Mucosa of rectum (tissue), 2 donors: Measurements from ENCODE around the gene TMEM52.
A peak's percentile ranks its signal among the peaks of the same experiment; 100 is the strongest.

Source experiments
- H3K27ac ChIP-seq, 2 donors: one replicate each; pipeline ENCODE4 v1.7.0; 2013; ENCODE audit warnings: inconsistent platforms in 2 of 2, low read depth in 2 of 2, low read length in 2 of 2
- H3K27me3 ChIP-seq, 2 donors: one replicate each; pipeline ENCODE4 v1.7.0; 2013; ENCODE audit warnings: low read length in 2 of 2; ENCODE audit not compliant: control insufficient read depth in 2 of 2, insufficient read depth in 2 of 2
- H3K36me3 ChIP-seq, 2 donors: one replicate each; pipeline ENCODE4 v1.7.0; 2013; ENCODE audit warnings: low read length in 2 of 2; ENCODE audit not compliant: control insufficient read depth in 2 of 2, insufficient read depth in 2 of 2
- H3K4me1 ChIP-seq, 2 donors: one replicate each; pipeline ENCODE4 v1.7.0; 2013; ENCODE audit warnings: low read length in 2 of 2, mild to moderate bottlenecking in 1 of 2; ENCODE audit not compliant: control insufficient read depth in 2 of 2, insufficient read depth in 2 of 2
- H3K4me3 ChIP-seq, 2 donors: one replicate each; pipeline ENCODE4 v1.7.0; 2013; ENCODE audit warnings: low read length in 2 of 2
- H3K9ac ChIP-seq, 2 donors: one replicate each; pipeline ENCODE4 v1.7.0; 2013; ENCODE audit warnings: low read length in 2 of 2, low read depth in 1 of 2, mild to moderate bottlenecking in 1 of 2
- H3K9me3 ChIP-seq, 2 donors: one replicate each; pipeline ENCODE4 v1.7.0; 2013; ENCODE audit warnings: low read length in 2 of 2; ENCODE audit not compliant: control insufficient read depth in 2 of 2
- donor health status: healthy.
- donor health status: Normal muscosa, but diverticular disease.

TMEM52 gene

GRCh38 chr1:1947493-1947892 lies 28.4 kb upstream of the TMEM52 start:
- Histone ChIP-seq H3K27ac (no peak overlapping the region), H3K9ac (no peak overlapping the region), H3K27me3 (no peaks in the 10 kb centered on the region), H3K4me1 (peaks cover 6 to 16% of the 10 kb centered on the region in 2 donors), H3K4me3 (no peak overlapping the region), H3K9me3 (no peaks in the 10 kb centered on the region), H3K36me3 (no peaks in the 10 kb centered on the region)

- Histone ChIP-seq H3K4me1 (peaks cover 6 to 18% of the 10 kb centered on the region in 2 donors), H3K36me3 (no peaks in the 10 kb centered on the region), H3K4me3 (no peak overlapping the region), H3K27ac (no peak overlapping the region), H3K9ac (no peak overlapping the region), H3K27me3 (peaks cover 0 to 5% of the 10 kb centered on the region in 2 donors), H3K9me3 (no peaks in the 10 kb centered on the region)
These were observed 27.5 kb upstream of the TMEM52 start for GRCh38 chr1:1946540-1946939.

GRCh38 chr1:1945782-1946393 lies 26.8 kb upstream of the TMEM52 start:
- Histone ChIP-seq H3K36me3 (no peaks in the 10 kb centered on the region), H3K4me3 (no peak overlapping the region), H3K27me3 (peaks cover 0 to 5% of the 10 kb centered on the region in 2 donors), H3K27ac (no peak overlapping the region), H3K9ac (no peak overlapping the region), H3K4me1 (peaks cover 6 to 18% of the 10 kb centered on the region in 2 donors), H3K9me3 (no peaks in the 10 kb centered on the region)

GRCh38 chr1:1943834-1944570 lies 24.9 kb upstream of the TMEM52 start:
- Histone ChIP-seq H3K4me1 (peaks cover 6 to 18% of the 10 kb centered on the region in 2 donors), H3K27ac (no peak overlapping the region), H3K36me3 (no peaks in the 10 kb centered on the region), H3K9ac (no peak overlapping the region), H3K4me3 (peak overlapping the region in 1 of 2 donors; percentile 7), H3K9me3 (no peaks in the 10 kb centered on the region), H3K27me3 (peaks cover 0 to 5% of the 10 kb centered on the region in 2 donors)

GRCh38 chr1:1942753-1943656 lies 23.9 kb upstream of the TMEM52 start:
- peaks cover 6 to 18% of the 10 kb centered on the region in 2 donors for H3K4me1 ChIP-seq
- no peaks in the 10 kb centered on the region for H3K36me3 ChIP-seq
- no peaks in the 10 kb centered on the region for H3K9me3 ChIP-seq
- H3K4me3 ChIP-seq: no peak overlapping the region
- no peak overlapping the region for H3K9ac ChIP-seq
- H3K27ac ChIP-seq: no peak overlapping the region
- H3K27me3 ChIP-seq: peaks cover 0 to 5% of the 10 kb centered on the region in 2 donors

GRCh38 chr1:1941868-1942752 lies 23.0 kb upstream of the TMEM52 start:
- no peak overlapping the region for H3K4me3 ChIP-seq
- no peak overlapping the region for H3K9ac ChIP-seq
- no peak overlapping the region for H3K27ac ChIP-seq
- peaks cover 0 to 5% of the 10 kb centered on the region in 2 donors for H3K27me3 ChIP-seq
- H3K4me1 ChIP-seq: peaks cover 5 to 18% of the 10 kb centered on the region in 2 donors
- no peaks in the 10 kb centered on the region for H3K36me3 ChIP-seq
- H3K9me3 ChIP-seq: no peaks in the 10 kb centered on the region

GRCh38 chr1:1941211-1941841 lies 22.2 kb upstream of the TMEM52 start:
- Histone ChIP-seq H3K9me3 (no peaks in the 10 kb centered on the region), H3K27ac (no peak overlapping the region), H3K36me3 (no peaks in the 10 kb centered on the region), H3K4me1 (peaks cover 4 to 18% of the 10 kb centered on the region in 2 donors), H3K4me3 (no peak overlapping the region), H3K27me3 (peaks cover 0 to 5% of the 10 kb centered on the region in 2 donors), H3K9ac (no peak overlapping the region)

- Histone ChIP-seq H3K9me3 (no peaks in the 10 kb centered on the region), H3K9ac (no peak overlapping the region), H3K27me3 (peaks cover 0 to 5% of the 10 kb centered on the region in 2 donors), H3K27ac (no peak overlapping the region), H3K4me1 (peaks cover 4 to 18% of the 10 kb centered on the region in 2 donors), H3K36me3 (no peaks in the 10 kb centered on the region), H3K4me3 (no peak overlapping the region)
These were observed 21.0 kb upstream of the TMEM52 start for GRCh38 chr1:1940123-1940425.
